Ishikawa (cell line): ENCODE results near the gene SLC7A1.

Experiments used
- CEBPB ChIP-seq: IDR thresholded peaks from 2 replicates; pipeline ENCODE4 v1.6.1; 2012
- CREB1 ChIP-seq: IDR thresholded peaks from 2 replicates; pipeline ENCODE4 v1.6.1; 2012; ENCODE audit warnings: low read depth
- EGR1 ChIP-seq: IDR thresholded peaks from 2 replicates; pipeline ENCODE4 v1.6.1; 2012
- EP300 ChIP-seq: IDR thresholded peaks from 2 replicates; pipeline ENCODE4 v1.6.1; 2012; ENCODE audit warnings: borderline replicate concordance
- FOXM1 ChIP-seq: IDR thresholded peaks from 2 replicates; pipeline ENCODE4 v1.6.1; 2012; ENCODE audit warnings: low read depth, borderline replicate concordance
- MAX ChIP-seq: IDR thresholded peaks from 2 replicates; pipeline ENCODE4 v1.6.1; 2012
- NFIC ChIP-seq: IDR thresholded peaks from 2 replicates; pipeline ENCODE4 v1.6.1; 2012
- RAD21 ChIP-seq: IDR thresholded peaks from 2 replicates; pipeline ENCODE4 v1.6.1; 2012; ENCODE audit warnings: low read depth
- REST ChIP-seq: IDR thresholded peaks from 2 replicates; pipeline ENCODE4 v1.6.1; 2012; ENCODE audit warnings: low read depth, mild to moderate bottlenecking
- TAF1 ChIP-seq: IDR thresholded peaks from 2 replicates; pipeline ENCODE4 v1.6.1; 2012; ENCODE audit warnings: low read depth, mild to moderate bottlenecking
- TCF12 ChIP-seq: IDR thresholded peaks from 2 replicates; pipeline ENCODE4 v1.6.1; 2012; ENCODE audit warnings: low read depth
- TEAD4 ChIP-seq: IDR thresholded peaks from 2 replicates; pipeline ENCODE4 v1.6.1; 2012
- YY1 ChIP-seq: IDR thresholded peaks from 2 replicates; pipeline ENCODE4 v1.6.1; 2012; ENCODE audit warnings: low read depth
- ZBTB7A ChIP-seq: IDR thresholded peaks from 2 replicates; pipeline ENCODE4 v1.6.1; 2012; ENCODE audit warnings: low read depth
- TF ChIP-seq, protein P1 (sequence below): IDR thresholded peaks from 2 replicates; pipeline ENCODE4 v1.6.1; 2012

The SLC7A1 gene

GRCh38 chr13:29563941-29564340 lies 31.5 kb downstream of the SLC7A1 start:
- TF ChIP-seq NFIC (no peak), FOXM1 (no peak), REST (no peak), ZBTB7A (no peak), YY1 (no peak), CEBPB (no peak), TCF12 (no peak), TEAD4 (no peak), EGR1 (no peak), RAD21 (no peak), TAF1 (no peak), MAX (no peak)
- TF ChIP-seq, protein P1, sequence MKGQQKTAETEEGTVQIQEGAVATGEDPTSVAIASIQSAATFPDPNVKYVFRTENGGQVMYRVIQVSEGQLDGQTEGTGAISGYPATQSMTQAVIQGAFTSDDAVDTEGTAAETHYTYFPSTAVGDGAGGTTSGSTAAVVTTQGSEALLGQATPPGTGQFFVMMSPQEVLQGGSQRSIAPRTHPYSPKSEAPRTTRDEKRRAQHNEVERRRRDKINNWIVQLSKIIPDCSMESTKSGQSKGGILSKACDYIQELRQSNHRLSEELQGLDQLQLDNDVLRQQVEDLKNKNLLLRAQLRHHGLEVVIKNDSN, result no peak

DNA sequence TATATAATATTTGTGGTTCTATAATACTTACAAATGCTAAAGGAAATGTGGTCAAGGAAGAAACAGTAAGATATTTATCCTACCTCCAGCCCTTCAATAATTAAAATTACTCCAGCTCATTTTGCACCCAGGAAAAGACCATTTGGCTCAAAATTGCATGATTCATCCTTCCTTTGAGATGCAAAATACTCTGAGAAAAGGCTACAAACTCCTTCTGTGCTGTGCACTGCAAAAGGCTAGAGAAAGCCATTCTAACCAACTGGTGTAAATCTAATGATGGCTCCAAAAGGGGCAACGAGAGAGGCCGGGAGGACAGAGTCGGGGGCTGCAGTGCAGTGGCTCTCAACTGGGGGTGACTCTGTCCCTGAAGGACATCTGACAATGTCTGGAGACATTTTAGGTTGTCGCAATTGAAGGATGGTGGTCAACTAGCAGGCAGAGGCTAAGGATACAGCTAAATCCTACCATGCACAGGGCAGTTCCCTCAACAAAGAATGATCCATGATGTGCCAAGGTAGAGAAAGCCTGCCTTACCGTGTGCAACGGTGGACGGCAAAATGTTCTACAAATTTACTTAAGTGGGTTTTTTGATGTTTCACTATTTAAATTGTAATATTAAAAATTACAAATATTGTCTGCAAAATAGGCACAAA lies 32.6 kb downstream of the SLC7A1 start:
- TF ChIP-seq TCF12 (no peak), NFIC (no peak), TAF1 (no peak), TEAD4 (no peak), REST (no peak), EP300 (no peak), CREB1 (no peak), CEBPB (no peak), FOXM1 (no peak), YY1 (no peak), EGR1 (no peak)
- TF ChIP-seq, protein P1, result no peak

DNA sequence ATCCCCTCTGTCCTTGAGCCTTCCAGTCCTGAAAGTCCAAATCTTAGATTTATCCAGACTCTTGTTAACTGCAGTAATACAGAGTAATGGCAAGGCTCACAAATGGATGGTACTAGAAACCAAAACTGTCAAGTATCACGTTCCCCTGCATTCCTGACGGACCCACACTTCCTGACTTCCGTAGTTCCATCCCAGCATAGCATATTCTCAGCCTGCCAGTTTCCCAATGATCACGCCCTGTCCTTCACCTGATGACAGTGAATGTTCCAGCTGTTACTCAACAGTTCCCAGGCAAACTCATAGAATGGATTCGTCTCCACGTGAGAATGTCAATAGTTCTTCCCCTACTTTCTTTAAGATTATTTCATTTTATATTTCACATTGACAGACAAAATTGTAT lies 33.6 kb downstream of the SLC7A1 start:
- TF ChIP-seq TAF1, result no peak

DNA sequence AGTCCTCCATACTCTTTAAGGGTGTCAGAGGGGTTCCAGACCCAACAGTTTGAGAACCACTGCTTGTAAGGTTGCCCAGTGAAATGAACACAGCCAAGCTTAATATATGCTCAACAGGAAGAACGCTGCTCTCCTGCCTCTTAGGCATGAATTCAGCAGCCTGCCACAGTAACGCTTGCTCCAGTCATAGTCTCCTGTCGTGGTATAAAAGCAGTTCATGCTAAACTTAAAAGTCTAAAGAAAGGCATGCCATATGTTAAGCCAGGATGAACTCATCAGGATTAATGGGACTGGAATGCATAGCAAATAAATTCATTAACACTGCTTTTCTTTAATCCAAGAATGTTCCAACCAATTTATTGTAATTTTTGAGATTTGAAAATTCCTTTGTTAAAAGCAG lies 38.7 kb downstream of the SLC7A1 start:
- TF ChIP-seq, protein P1, result no peak
- TF ChIP-seq ZBTB7A (no peak), CREB1 (no peak), REST (no peak), EGR1 (no peak), YY1 (no peak)

- TF ChIP-seq YY1, result no peak
- TF ChIP-seq TCF12, result no peak
- TF ChIP-seq FOXM1, result no peak
- no peak for TF ChIP-seq TEAD4
- no peak for TF ChIP-seq ZBTB7A
- no peak for TF ChIP-seq REST
- TF ChIP-seq NFIC, result no peak
- no peak for TF ChIP-seq RAD21
- TF ChIP-seq CEBPB, result no peak
Measured at GRCh38 chr13:29551214-29551613, 44.3 kb downstream of the SLC7A1 start.
